Keratinocyte (primary cell): ENCODE results near the gene EXD2.

ENCODE experiments used
- CTCF ChIP-seq, 3 experiments: IDR thresholded peaks in 1 of 3; conservative IDR thresholded peaks in 1 of 3; optimal IDR thresholded peaks in 1 of 3; 2 replicates in 2 of 3; 3 replicates in 1 of 3; pipeline versions ENCODE3 to v1.5.1; 2011; ENCODE audit warnings: low read length in 3 of 3, mild to moderate bottlenecking in 3 of 3, moderate library complexity in 2 of 3, control low read depth in 1 of 3, inconsistent platforms in 1 of 3; ENCODE audit not compliant: insufficient read depth in 2 of 3; ENCODE audit errors: extremely low read depth in 1 of 3
- EZH2 ChIP-seq: IDR thresholded peaks from one replicate; pipeline ENCODE4 v1.6.1; 2012; ENCODE audit warnings: inconsistent platforms, mild to moderate bottlenecking, low read length, moderate library complexity

- TF ChIP-seq CTCF (optimal IDR thresholded peaks at IDR 0.05 in 1 of 3, IDR thresholded peaks at IDR 0.05 in 1 of 3, conservative IDR thresholded peaks at IDR 0.05 in 1 of 3; ENCODE audit: extremely low read depth in 1 of 3, insufficient read depth in 2 of 3, low read length in 3 of 3) (peak in 1 of 3 experiments; percentile 6), EZH2 (no peak)
Measured at GRCh38 chr14:69287098-69288010, 96.1 kb downstream of the EXD2 start.
